Measurements from ENCODE around the gene TTLL7. TPM values are rescaled to one million over a fixed set of nuclear protein-coding genes. Genes with fewer than 3 reads are reported as not detected.

TTLL7 gene
- total RNA-seq, 2 donors from 2014 or later: 25.7 to 29.0 TPM

- no peak overlapping the region for H3K4me3 ChIP-seq
- no peaks in the 10 kb centered on the region for H3K9me3 ChIP-seq
- no peaks in the 10 kb centered on the region for H3K4me1 ChIP-seq
- intact Hi-C loops (cut with DNase I): no loop called here
- H3K27ac ChIP-seq: no peak overlapping the region
- H3K36me3 ChIP-seq (replicated peaks in 1 of 2; ENCODE audit: insufficient read depth in 1 of 2, low read depth in 2 of 2): no peaks in the 10 kb centered on the region
- ATAC-seq: no peak
- no peak for DNase-seq
- WGBS, 2 donors: 86% methylated on average over 6 of the region's 6 CpGs
- TF ChIP-seq POLR2A (IDR thresholded peaks at IDR 0.05): no peak
- TF ChIP-seq CTCF (IDR thresholded peaks at IDR 0.05): no peak
- no peaks in the 10 kb centered on the region for H3K27me3 ChIP-seq
These were observed 7.7 kb upstream of the TTLL7 start for GRCh38 chr1:84006591-84006990.

GRCh38 chr1:84001501-84001900 lies 2.6 kb upstream of the TTLL7 start:
- Histone ChIP-seq H3K4me3 (no peak overlapping the region), H3K27ac (no peak overlapping the region), H3K36me3 (replicated peaks in 1 of 2; ENCODE audit: insufficient read depth in 1 of 2, low read depth in 2 of 2) (no peaks in the 10 kb centered on the region), H3K9me3 (no peaks in the 10 kb centered on the region), H3K4me1 (peaks cover 15% of the 10 kb centered on the region), H3K27me3 (no peaks in the 10 kb centered on the region)
- no peak for TF ChIP-seq POLR2A (IDR thresholded peaks at IDR 0.05)
- TF ChIP-seq CTCF (IDR thresholded peaks at IDR 0.05): no peak
- ATAC-seq (no peak), DNase-seq (no peak)
- intact Hi-C loops (cut with DNase I): no loop called here
- WGBS, 2 donors: 73 to 85% methylated on average over 2 of the region's 2 CpGs

- H3K9me3 ChIP-seq: no peaks in the 10 kb centered on the region
- WGBS, 2 donors: 88 to 89% methylated on average over 4 of the region's 4 CpGs
- no peak overlapping the region for H3K27ac ChIP-seq
- no peak overlapping the region for H3K4me3 ChIP-seq
- H3K36me3 ChIP-seq (replicated peaks in 1 of 2; ENCODE audit: insufficient read depth in 1 of 2, low read depth in 2 of 2): no peaks in the 10 kb centered on the region
- no peak for ATAC-seq
- peaks cover 15% of the 10 kb centered on the region for H3K4me1 ChIP-seq
- H3K27me3 ChIP-seq: no peaks in the 10 kb centered on the region
- DNase-seq: no peak
- TF ChIP-seq CTCF (IDR thresholded peaks at IDR 0.05) (no peak), POLR2A (IDR thresholded peaks at IDR 0.05) (no peak)
- intact Hi-C loops (cut with DNase I): no loop called here
These were observed 2.1 kb upstream of the TTLL7 start for GRCh38 chr1:84000954-84001495.

GRCh38 chr1:84000196-84000885 lies 1.4 kb upstream of the TTLL7 start:
- H3K36me3 ChIP-seq (replicated peaks in 1 of 2; ENCODE audit: insufficient read depth in 1 of 2, low read depth in 2 of 2): no peaks in the 10 kb centered on the region
- no peak for ATAC-seq
- H3K27ac ChIP-seq: no peak overlapping the region
- no peaks in the 10 kb centered on the region for H3K9me3 ChIP-seq
- intact Hi-C loops (cut with DNase I): no loop called here
- TF ChIP-seq POLR2A (IDR thresholded peaks at IDR 0.05) (no peak), CTCF (IDR thresholded peaks at IDR 0.05) (no peak)
- no peak overlapping the region for H3K4me3 ChIP-seq
- peaks cover 15% of the 10 kb centered on the region for H3K4me1 ChIP-seq
- DNase-seq: no peak
- 60 to 61% methylated on average over 8 of the region's 8 CpGs for whole genome bisulfite sequencing, 2 donors
- no peaks in the 10 kb centered on the region for H3K27me3 ChIP-seq
